GM12872 (cell line): Measurements from ENCODE around the gene SLX9.
A peak's percentile ranks its signal among the peaks of the same experiment; 100 is the strongest.

Source experiments
- CTCF ChIP-seq: IDR thresholded peaks from 3 replicates; pipeline ENCODE4 v1.5.1; 2011; ENCODE audit warnings: low read depth, mild to moderate bottlenecking, low read length, moderate library complexity; ENCODE audit not compliant: insufficient read depth

The SLX9 gene

GRCh38 chr21:44939532-44940115 is at the start of gene SLX9:
Gene SLX9 (plus strand): TSS chr21:44940029. CDS start chr21:44940058, 29 bp downstream.
- TF ChIP-seq CTCF = no peak

GRCh38 chr21:44890338-44890931 is 49.4 kb upstream of the SLX9 start:
- TF ChIP-seq CTCF = no peak

GRCh38 chr21:44890961-44891541 is 48.8 kb upstream of the SLX9 start:
- no peak for TF ChIP-seq CTCF

GRCh38 chr21:44891631-44892031 is 48.2 kb upstream of the SLX9 start:
- TF ChIP-seq CTCF = no peak

GRCh38 chr21:44892095-44892494 is 47.7 kb upstream of the SLX9 start:
- TF ChIP-seq CTCF = no peak

GRCh38 chr21:44892536-44893277 is 47.1 kb upstream of the SLX9 start:
- peak; percentile 98 for TF ChIP-seq CTCF

GRCh38 chr21:44893278-44893556 is 46.6 kb upstream of the SLX9 start:
- no peak for TF ChIP-seq CTCF
